ENCODE results near the gene ZNF546. TPM values are rescaled to one million over a fixed set of nuclear protein-coding genes. Genes with fewer than 3 reads are reported as not detected.
"Not testable (repeated sequence)": the region's sequence is repeated elsewhere in the genome, so short reads cannot be mapped to it uniquely, and the experiment has no call there.

The ZNF546 gene
- total RNA-seq, 2 donors from 2014 or later = 3.7 to 7.4 TPM

- Mint-ChIP-seq H3K36me3 (peaks cover 21% of the 10 kb centered on the region), H3K27ac (peak overlapping the region; percentile 93 to 94), H3K27me3 (no peaks in the 10 kb centered on the region), H3K4me3 (peak overlapping the region; percentile 98), H3K9me3 (peaks cover 11% of the 10 kb centered on the region), H3K4me1 (ENCODE audit: low read depth in 2 of 2) (peaks cover 24 to 47% of the 10 kb centered on the region in 2 donors)
- no peak for DNase-seq (ENCODE audit: low spot score)
- peak; percentile 69 to 76 for ATAC-seq
Measured at GRCh38 chr19:39996218-39996810, 546 bp upstream of the ZNF546 start.

- Mint-ChIP-seq H3K27me3 (no peaks in the 10 kb centered on the region), H3K4me3 (peak overlapping the region; percentile 98), H3K36me3 (peaks cover 20% of the 10 kb centered on the region), H3K4me1 (ENCODE audit: low read depth in 2 of 2) (peaks cover 23 to 41% of the 10 kb centered on the region in 2 donors), H3K27ac (peak overlapping the region; percentile 93 to 94), H3K9me3 (peaks cover 10% of the 10 kb centered on the region)
- DNase-seq (ENCODE audit: low spot score) = no peak
- ATAC-seq = peak in 1 of 2 donors; percentile 25
Measured at GRCh38 chr19:39997638-39998216, 867 bp downstream of the ZNF546 start.

- peak overlapping the region; percentile 98 for H3K4me3 Mint-ChIP-seq
- no peaks in the 10 kb centered on the region for H3K27me3 Mint-ChIP-seq
- no peak for ATAC-seq
- peaks cover 6% of the 10 kb centered on the region for H3K9me3 Mint-ChIP-seq
- peaks cover 19 to 36% of the 10 kb centered on the region in 2 donors for H3K4me1 Mint-ChIP-seq (ENCODE audit: low read depth in 2 of 2)
- peaks cover 14% of the 10 kb centered on the region for H3K36me3 Mint-ChIP-seq
- no peak for DNase-seq (ENCODE audit: low spot score)
- H3K27ac Mint-ChIP-seq = peak overlapping the region; percentile 93 to 94
Measured at GRCh38 chr19:39998501-39998900, 1.6 kb downstream of the ZNF546 start.

GRCh38 chr19:40005691-40006272 is 8.9 kb downstream of the ZNF546 start:
- no peak for DNase-seq (ENCODE audit: low spot score)
- Mint-ChIP-seq H3K4me1 (ENCODE audit: low read depth in 2 of 2) (no peaks in the 10 kb centered on the region), H3K9me3 (peaks cover 3% of the 10 kb centered on the region), H3K36me3 (peaks cover 34% of the 10 kb centered on the region), H3K4me3 (no peak overlapping the region), H3K27me3 (no peaks in the 10 kb centered on the region), H3K27ac (no peak overlapping the region)
- ATAC-seq = no peak

GRCh38 chr19:40006273-40006691 is 9.4 kb downstream of the ZNF546 start:
- DNase-seq (ENCODE audit: low spot score) (no peak), ATAC-seq (no peak)
- peaks cover 35% of the 10 kb centered on the region for H3K36me3 Mint-ChIP-seq
- no peak overlapping the region for H3K4me3 Mint-ChIP-seq
- H3K27me3 Mint-ChIP-seq = no peaks in the 10 kb centered on the region
- no peaks in the 10 kb centered on the region for H3K4me1 Mint-ChIP-seq (ENCODE audit: low read depth in 2 of 2)
- H3K27ac Mint-ChIP-seq = no peak overlapping the region
- H3K9me3 Mint-ChIP-seq = peaks cover 3% of the 10 kb centered on the region

GRCh38 chr19:40009674-40010073 is 12.8 kb downstream of the ZNF546 start:
- ATAC-seq (no peak), DNase-seq (ENCODE audit: low spot score) (no peak)
- H3K4me1 Mint-ChIP-seq (ENCODE audit: low read depth in 2 of 2) = no peaks in the 10 kb centered on the region
- H3K27me3 Mint-ChIP-seq = no peaks in the 10 kb centered on the region
- H3K9me3 Mint-ChIP-seq = peaks cover 13% of the 10 kb centered on the region
- no peak overlapping the region for H3K4me3 Mint-ChIP-seq
- H3K36me3 Mint-ChIP-seq = peaks cover 68% of the 10 kb centered on the region
- no peak overlapping the region for H3K27ac Mint-ChIP-seq

- H3K27ac Mint-ChIP-seq = no peak overlapping the region
- no peak for ATAC-seq
- no peak overlapping the region for H3K4me3 Mint-ChIP-seq
- DNase-seq (ENCODE audit: low spot score) = no peak
- no peaks in the 10 kb centered on the region for H3K4me1 Mint-ChIP-seq (ENCODE audit: low read depth in 2 of 2)
- peaks cover 60% of the 10 kb centered on the region for H3K36me3 Mint-ChIP-seq
- peaks cover 18% of the 10 kb centered on the region for H3K9me3 Mint-ChIP-seq
- H3K27me3 Mint-ChIP-seq = no peaks in the 10 kb centered on the region
Measured at GRCh38 chr19:40013991-40014390, 17.1 kb downstream of the ZNF546 start.

GRCh38 chr19:40023969-40024368 is 27.1 kb downstream of the ZNF546 start:
- Mint-ChIP-seq H3K9me3 (peaks cover 36% of the 10 kb centered on the region), H3K27ac (no peak overlapping the region), H3K4me1 (ENCODE audit: low read depth in 2 of 2) (no peaks in the 10 kb centered on the region), H3K36me3 (peaks cover 62% of the 10 kb centered on the region), H3K4me3 (no peak overlapping the region), H3K27me3 (no peaks in the 10 kb centered on the region)
- DNase-seq (ENCODE audit: low spot score) (no peak), ATAC-seq (no peak)

- Mint-ChIP-seq H3K4me3 (no peak overlapping the region), H3K4me1 (ENCODE audit: low read depth in 2 of 2) (no peaks in the 10 kb centered on the region), H3K27ac (no peak overlapping the region), H3K36me3 (peaks cover 64% of the 10 kb centered on the region), H3K9me3 (peaks cover 36% of the 10 kb centered on the region), H3K27me3 (no peaks in the 10 kb centered on the region)
- DNase-seq (ENCODE audit: low spot score) = no peak
- no peak for ATAC-seq
Measured at GRCh38 chr19:40025938-40026596, 29.2 kb downstream of the ZNF546 start.

- no peak for ATAC-seq
- no peak overlapping the region for H3K4me3 Mint-ChIP-seq
- peaks cover 36% of the 10 kb centered on the region for H3K9me3 Mint-ChIP-seq
- no peaks in the 10 kb centered on the region for H3K4me1 Mint-ChIP-seq (ENCODE audit: low read depth in 2 of 2)
- peaks cover 64% of the 10 kb centered on the region for H3K36me3 Mint-ChIP-seq
- DNase-seq (ENCODE audit: low spot score) = no peak
- H3K27me3 Mint-ChIP-seq = no peaks in the 10 kb centered on the region
- no peak overlapping the region for H3K27ac Mint-ChIP-seq
Measured at GRCh38 chr19:40026597-40026970, 29.7 kb downstream of the ZNF546 start.

GRCh38 chr19:40033989-40034560 is 37.2 kb downstream of the ZNF546 start:
- no peak overlapping the region for H3K27ac Mint-ChIP-seq
- no peak for ATAC-seq
- H3K9me3 Mint-ChIP-seq = peaks cover 32% of the 10 kb centered on the region
- H3K4me3 Mint-ChIP-seq = no peak overlapping the region
- no peak for DNase-seq (ENCODE audit: low spot score)
- no peaks in the 10 kb centered on the region for H3K4me1 Mint-ChIP-seq (ENCODE audit: low read depth in 2 of 2)
- peaks cover 66% of the 10 kb centered on the region for H3K36me3 Mint-ChIP-seq
- no peaks in the 10 kb centered on the region for H3K27me3 Mint-ChIP-seq

- Mint-ChIP-seq H3K27me3 (no peaks in the 10 kb centered on the region), H3K4me1 (ENCODE audit: low read depth in 2 of 2) (no peaks in the 10 kb centered on the region), H3K27ac (no peak overlapping the region), H3K36me3 (peaks cover 62% of the 10 kb centered on the region), H3K9me3 (peaks cover 30% of the 10 kb centered on the region), H3K4me3 (no peak overlapping the region)
- ATAC-seq (no peak), DNase-seq (ENCODE audit: low spot score) (no peak)
Measured at GRCh38 chr19:40035996-40036395, 39.1 kb downstream of the ZNF546 start.

- ATAC-seq; H3K4me3 Mint-ChIP-seq; H3K27ac Mint-ChIP-seq; H3K27me3 Mint-ChIP-seq; DNase-seq (ENCODE audit: low spot score); H3K4me1 Mint-ChIP-seq (ENCODE audit: low read depth in 2 of 2): not testable (repeated sequence)
- peaks cover 27% of the 10 kb centered on the region for H3K9me3 Mint-ChIP-seq
- H3K36me3 Mint-ChIP-seq = peaks cover 63% of the 10 kb centered on the region
Measured at GRCh38 chr19:40038047-40038446, 41.2 kb downstream of the ZNF546 start.

GRCh38 chr19:40041718-40042117 is 44.9 kb downstream of the ZNF546 start:
- not testable (repeated sequence) for ATAC-seq; DNase-seq (ENCODE audit: low spot score); H3K4me3 Mint-ChIP-seq; H3K4me1 Mint-ChIP-seq (ENCODE audit: low read depth in 2 of 2); H3K27ac Mint-ChIP-seq; H3K27me3 Mint-ChIP-seq
- peaks cover 25% of the 10 kb centered on the region for H3K9me3 Mint-ChIP-seq
- H3K36me3 Mint-ChIP-seq = peaks cover 60% of the 10 kb centered on the region

Measured in natural killer cell treated with Interleukin-12 subunit alpha and Interleukin-12 subunit beta and Interleukin-15 and Interleukin-18, amount 100 ng/mL, for 72 hours (primary cell).